NCI-H1930 (cell line): ENCODE measurements around the gene ADORA2A.

Experiments used
- DNase-seq, 2 experiments: peaks; one replicate each; lab custom pipeline; 2025; lab: John Stamatoyannopoulos, UW

Gene ADORA2A

GRCh38 chr22:24403346-24403745 is 24.1 kb upstream of the ADORA2A start:
- DNase-seq = no peak

GRCh38 chr22:24404561-24405275 is 22.7 kb upstream of the ADORA2A start:
- DNase-seq = no peak

- no peak for DNase-seq
These were observed 21.6 kb upstream of the ADORA2A start for GRCh38 chr22:24405631-24406321.

- DNase-seq = no peak
These were observed 20.8 kb upstream of the ADORA2A start for GRCh38 chr22:24406322-24407277.

- DNase-seq = no peak
These were observed 20.1 kb upstream of the ADORA2A start for GRCh38 chr22:24407278-24407665.

- no peak for DNase-seq
These were observed 19.5 kb upstream of the ADORA2A start for GRCh38 chr22:24407884-24408283.

GRCh38 chr22:24408630-24409029 is 18.8 kb upstream of the ADORA2A start:
- no peak for DNase-seq

GRCh38 chr22:24409707-24410106 is 17.7 kb upstream of the ADORA2A start:
- DNase-seq = no peak

- DNase-seq = no peak
These were observed 17.1 kb upstream of the ADORA2A start for GRCh38 chr22:24410110-24410856.

GRCh38 chr22:24411256-24412004 is 16.0 kb upstream of the ADORA2A start:
- DNase-seq = no peak

- no peak for DNase-seq
These were observed 15.1 kb upstream of the ADORA2A start for GRCh38 chr22:24412274-24412673.

- no peak for DNase-seq
These were observed 14.1 kb upstream of the ADORA2A start for GRCh38 chr22:24413271-24413670.

GRCh38 chr22:24413736-24414385 is 13.5 kb upstream of the ADORA2A start:
- DNase-seq = no peak

- no peak for DNase-seq
These were observed 12.9 kb upstream of the ADORA2A start for GRCh38 chr22:24414523-24414922.

- DNase-seq = no peak
These were observed 12.1 kb upstream of the ADORA2A start for GRCh38 chr22:24414984-24415945.

GRCh38 chr22:24416095-24416494 is 11.3 kb upstream of the ADORA2A start:
- no peak for DNase-seq

- DNase-seq = no peak
These were observed 10.8 kb upstream of the ADORA2A start for GRCh38 chr22:24416611-24417010.

GRCh38 chr22:24417200-24417599 is 10.2 kb upstream of the ADORA2A start:
- no peak for DNase-seq

- no peak for DNase-seq
These were observed 9.3 kb upstream of the ADORA2A start for GRCh38 chr22:24417901-24418641.
